GM19468 (cell line): ENCODE measurements around the gene DDX3X.

Experiments used
- ATAC-seq: cut with Tn5 transposase; IDR thresholded peaks from one replicate; pipeline ENCODE4 v1.9.1; 2021; ENCODE audit warnings: mild to moderate bottlenecking, moderate library complexity, moderate number of reproducible peaks; ENCODE audit not compliant: unreplicated experiment; ENCODE audit errors: extremely low read depth

Gene DDX3X

DNA sequence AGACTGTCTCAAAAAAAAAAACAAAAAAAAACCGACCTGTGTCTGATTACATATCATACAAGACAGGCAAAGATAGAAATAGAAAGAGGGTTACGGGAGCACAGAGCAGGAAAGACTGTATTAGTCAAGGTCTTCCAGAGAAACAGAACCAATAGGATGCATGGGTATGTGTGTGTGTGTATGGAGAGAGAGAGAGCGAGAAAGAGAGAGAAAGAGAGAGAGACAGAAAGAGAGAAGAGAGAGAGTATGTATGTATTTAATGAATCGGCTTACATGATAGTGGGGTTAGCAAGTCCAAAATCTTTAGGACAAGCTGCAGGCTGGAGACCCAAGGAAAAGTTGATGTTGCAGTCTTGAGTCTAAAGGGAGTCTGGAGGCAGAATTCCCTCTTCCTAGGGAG is 7.5 kb upstream of the DDX3X start:
- no peak for ATAC-seq

DNA sequence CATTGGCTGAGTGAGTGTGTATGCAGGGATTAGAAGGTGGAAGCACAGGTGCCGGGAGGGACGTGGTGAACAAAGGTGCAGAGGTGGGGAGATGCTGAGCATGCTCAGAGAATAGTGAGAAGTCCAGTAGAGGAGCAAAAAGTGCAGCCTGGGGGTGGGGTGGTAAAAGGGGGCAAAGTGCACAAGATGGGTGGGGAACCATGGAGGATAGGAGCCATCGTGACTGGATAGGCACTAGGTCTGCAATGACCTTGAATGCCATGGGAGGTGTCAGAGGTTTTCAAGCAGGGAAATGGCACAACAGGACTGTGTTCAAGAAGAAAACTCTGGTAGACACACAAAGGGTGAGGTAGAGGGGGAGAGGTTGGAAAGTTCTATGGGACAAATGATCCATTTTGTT is 6.6 kb upstream of the DDX3X start:
- ATAC-seq, result no peak

DNA sequence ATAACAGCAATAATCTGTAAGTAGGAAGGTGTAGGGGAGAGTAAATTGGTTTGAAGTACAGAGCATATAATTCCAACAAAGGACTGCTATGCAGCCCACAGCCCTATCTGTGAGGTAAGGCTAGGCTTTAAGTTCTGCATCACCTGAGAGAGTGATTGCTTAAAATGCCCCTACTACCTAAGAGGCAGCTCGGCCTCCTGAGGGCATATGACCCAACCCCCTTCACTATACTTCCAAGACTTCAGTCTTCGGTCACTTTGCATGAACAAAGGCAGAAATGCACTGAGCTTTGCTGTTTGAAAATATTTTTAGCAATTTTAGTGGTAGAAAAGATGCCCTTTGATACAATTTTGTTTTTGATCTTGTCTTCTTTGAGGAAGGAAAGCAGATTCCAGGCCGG is 4.9 kb upstream of the DDX3X start:
- ATAC-seq, result no peak

DNA sequence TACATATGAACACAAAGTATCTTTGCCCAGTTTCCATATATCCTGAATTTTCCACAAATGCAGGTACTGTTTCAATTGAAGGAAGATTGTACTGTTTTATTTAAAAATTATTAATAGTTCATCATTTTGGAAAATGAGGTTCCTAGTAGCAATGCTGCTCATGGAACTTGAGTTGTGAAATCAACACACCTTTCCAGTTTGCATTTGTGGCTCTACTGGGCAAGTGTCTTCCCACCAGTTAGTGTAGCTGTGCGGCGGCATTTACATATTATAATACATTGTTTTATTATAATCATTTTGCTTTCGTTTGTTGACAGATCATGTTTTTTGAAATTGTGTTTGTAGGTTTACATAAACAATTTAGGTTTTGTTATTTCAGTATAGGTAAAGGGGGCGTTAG is 2.0 kb upstream of the DDX3X start:
- no peak for ATAC-seq

DNA sequence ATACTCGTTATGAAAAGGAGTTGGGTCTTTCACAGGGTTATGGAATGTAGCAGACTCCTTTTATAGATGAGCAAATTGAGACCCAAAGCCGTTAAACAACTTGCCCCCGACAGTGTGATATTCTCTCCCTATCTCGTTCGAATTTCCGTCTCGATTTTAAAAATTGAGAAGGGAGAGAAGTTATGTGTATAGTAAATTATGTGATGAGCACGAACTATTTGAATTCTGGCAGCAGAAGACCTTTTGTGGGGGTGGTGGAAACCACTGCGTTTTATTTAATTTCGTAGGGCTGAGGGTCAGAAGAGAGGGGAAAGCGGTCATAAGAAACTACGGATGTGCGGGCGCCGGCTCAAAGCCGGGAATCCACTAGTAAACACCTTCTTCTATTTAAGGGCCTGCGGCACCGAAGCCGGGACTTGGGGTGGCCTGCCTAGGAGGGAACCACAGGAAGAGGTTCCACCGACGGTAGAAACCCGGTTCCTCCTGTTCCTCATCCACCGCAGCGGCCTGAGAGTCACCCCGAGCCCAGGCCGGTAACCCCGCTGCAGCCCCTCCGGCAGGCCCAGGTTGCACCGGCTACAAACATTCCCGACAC is 1.5 kb upstream of the DDX3X start:
- ATAC-seq, result no peak

DNA sequence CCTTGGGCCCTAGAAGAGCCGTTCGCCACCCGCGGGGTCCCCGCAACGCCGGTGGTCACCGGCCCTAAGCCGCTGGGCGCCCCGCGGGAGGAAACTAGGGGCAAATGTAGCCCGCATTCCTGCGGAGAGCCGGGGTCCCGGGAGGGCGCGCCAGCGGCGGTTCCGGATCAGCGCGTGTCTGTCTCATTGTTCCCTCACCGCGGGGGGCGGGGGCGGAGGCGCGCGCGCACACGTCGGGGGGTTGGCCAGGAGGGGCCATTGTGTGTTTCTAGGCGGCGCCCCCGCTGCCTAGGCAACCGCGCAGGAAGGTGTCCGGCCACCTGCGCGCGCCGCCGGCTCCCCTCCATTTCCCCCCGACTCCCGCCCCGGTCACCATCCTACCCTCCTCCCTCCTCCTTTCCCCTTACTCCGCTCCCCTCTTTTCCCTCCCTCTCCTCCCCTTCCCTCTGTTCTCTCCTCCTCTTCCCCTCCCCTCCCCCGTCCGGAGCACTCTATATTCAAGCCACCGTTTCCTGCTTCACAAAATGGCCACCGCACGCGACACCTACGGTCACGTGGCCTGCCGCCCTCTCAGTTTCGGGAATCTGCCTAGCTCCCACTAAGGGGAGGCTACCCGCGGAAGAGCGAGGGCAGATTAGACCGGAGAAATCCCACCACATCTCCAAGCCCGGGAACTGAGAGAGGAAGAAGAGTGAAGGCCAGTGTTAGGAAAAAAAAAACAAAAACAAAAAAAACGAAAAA is 789 bp upstream of the DDX3X start:
- ATAC-seq, result peak; percentile 20

DNA sequence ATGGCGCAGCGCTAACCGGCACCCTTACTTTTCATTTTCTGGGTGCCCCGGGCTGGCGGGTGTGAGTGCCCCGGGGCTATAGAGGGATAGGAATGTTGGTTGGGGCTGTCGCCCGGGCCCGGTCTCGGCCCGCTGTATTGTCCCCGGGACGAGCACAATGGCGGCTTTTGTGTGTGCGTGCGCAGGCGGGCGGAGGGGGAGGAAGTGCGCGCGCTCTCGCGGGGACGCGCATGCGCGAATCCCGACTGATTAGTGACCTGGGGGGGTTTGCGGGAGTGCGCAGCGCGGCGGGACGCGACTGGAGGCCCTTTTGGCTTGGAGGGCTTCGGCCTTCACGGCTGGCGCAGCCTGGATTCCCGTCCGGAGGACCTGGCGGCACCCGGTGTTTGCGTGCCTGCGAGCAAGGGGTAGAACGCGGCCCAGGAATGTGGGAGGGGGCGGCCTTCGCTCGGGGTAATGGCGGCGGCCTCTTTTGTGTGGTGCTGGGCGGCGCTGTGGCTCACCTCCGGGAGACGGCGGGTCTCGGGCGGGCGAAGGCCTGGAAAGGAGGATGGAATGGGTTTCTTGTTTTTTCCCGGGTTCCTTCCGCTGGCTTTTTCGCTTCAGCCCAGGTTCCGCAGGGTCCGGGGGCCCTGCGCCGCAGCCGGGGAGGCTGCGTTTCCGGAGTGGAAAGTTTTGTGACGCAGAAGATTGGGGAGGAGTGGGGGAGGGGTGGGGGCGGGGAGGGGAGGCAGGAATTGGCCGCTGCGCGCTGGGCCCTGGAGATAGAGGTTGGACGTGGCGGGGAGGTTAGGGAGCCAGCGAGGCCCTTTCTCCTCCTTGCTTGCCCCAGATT is 618 bp downstream of the DDX3X start:
- peak; percentile 2 for ATAC-seq

DNA sequence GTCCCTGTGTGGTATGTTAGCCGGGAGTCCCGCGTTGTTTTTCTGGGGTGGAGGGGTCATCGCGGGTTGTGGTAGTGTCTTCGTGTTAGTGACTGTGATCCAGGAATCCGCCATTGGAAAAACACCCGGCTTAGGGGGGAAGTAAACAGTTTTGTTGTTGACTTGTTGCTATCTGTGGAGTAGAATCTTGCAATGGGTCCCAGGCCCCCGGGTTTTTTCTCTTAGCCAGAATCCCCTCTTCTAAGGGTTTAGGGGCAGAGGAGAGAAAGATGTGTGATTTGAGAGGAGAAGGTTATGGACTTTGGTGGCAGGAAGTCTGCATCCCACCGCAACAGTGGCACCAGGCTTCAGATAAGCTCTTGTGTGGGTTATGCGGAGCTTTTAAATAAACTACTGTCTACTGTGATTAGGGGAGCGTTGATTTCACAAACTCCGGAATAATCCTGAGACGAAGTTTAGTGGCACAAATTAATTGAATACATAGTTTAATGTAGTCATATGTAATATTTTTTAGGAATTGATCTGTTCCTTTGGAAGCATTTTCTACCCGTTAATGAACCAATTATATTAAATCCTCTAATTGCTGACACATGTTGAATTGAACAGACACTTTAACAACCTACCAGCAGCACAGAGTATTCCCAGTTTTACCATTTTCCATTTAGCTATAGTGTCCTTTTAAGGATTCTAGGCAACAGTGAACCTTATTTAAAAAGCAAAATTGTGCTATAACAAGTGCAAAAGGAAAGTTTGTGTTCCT is 1.4 kb downstream of the DDX3X start:
- ATAC-seq, result no peak

DNA sequence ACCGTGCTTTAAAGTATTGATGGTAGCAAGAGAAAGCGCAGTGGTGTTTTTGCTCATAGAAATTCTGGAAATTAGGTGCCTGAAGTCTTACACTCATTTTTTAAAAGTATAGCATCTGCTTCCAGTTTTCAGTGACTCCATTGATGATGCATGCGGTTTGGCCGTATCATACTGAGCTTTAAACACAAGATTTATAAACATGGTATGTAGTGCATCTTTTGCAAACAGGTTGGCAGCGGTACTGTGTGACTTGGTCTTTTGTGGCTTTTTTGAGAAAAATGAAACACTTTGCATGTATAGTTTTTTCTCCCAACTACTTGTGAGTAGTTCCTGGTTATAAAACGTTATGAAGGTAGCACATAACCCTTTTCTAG is 2.0 kb downstream of the DDX3X start:
- ATAC-seq, result no peak

DNA sequence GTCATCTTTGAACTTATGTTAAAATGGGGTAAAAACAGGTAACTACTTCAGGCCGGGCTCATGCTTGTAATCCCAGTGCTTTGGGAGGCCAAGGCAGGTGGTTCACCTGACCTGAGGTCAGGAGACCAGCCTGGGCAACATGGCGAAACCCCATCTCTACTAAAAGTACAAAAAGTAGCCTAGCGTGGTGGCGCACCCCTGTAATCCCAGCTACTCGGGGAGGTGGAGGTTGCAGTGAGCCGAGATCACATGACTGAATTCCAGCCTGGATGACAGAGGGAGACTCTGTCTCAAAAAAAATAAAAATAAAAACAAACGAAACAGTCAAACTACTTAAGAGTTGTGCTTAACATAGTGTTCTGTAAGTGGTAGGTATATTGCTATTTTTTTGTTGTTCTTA is 2.5 kb downstream of the DDX3X start:
- no peak for ATAC-seq

DNA sequence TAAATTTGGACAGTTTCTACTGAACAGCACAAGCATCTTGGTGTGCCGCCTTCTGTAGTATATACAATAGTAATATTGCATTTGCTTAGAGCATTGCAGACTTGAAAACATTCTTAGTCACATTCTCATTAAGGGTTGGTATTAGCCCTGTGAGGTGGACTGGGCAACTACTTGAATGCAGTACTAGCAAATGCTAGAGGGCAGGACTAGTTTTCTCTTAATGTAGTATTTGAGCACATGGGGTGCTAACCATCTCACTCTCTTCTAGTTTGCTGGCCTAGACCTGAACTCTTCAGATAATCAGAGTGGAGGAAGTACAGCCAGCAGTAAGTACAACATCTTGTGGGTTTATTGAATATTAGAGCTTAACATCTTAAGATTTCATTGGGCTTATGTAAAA is 3.2 kb downstream of the DDX3X start:
- ATAC-seq, result no peak

DNA sequence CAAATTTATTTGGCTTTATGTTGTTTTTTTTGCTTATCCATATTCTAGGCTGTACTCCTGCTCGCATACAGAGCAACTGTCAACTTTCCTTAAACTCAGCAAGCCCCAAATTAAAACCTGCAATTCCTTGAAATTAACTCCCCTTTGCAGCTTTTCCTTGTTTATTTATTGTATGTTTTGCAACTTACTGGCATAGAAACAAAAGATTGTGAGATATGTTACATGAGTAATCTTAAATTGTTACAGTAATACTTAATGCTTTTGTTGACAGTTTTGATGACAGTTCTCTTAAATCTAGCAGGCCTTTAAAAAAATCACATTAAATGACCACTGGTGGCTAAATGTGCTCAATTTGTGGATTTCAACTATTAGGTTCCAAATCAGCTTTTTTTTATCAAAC is 4.5 kb downstream of the DDX3X start:
- no peak for ATAC-seq

DNA sequence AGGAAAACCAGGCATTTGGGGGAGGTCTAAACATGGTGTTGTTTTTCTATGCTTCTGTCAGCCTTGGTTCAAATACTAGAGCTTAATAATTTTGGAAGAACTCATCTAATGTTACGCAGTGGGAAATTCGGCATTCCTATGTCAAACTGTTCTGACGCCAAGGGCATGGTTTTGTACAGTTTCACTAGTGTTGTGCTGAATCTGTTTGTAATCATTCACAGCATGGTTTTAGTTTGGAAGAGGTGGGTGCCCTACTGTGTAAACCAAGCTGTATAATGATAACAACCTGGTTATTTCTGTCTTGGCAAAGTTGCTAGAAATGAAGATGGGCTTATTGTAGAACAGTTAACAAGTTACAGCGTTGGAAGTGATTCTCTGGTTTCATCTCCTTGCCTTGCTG is 5.2 kb downstream of the DDX3X start:
- ATAC-seq, result no peak

DNA sequence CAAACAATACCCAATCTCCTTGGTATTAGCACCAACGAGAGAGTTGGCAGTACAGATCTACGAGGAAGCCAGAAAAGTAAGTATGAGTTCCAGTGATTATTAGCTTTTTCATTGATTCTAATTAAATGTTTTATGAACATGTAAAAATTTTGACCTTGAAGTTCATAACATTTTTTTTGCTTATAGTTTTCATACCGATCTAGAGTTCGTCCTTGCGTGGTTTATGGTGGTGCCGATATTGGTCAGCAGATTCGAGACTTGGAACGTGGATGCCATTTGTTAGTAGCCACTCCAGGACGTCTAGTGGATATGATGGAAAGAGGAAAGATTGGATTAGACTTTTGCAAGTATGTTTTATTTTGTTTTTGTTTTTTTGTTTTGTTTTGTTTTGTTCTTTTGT is 10.1 kb downstream of the DDX3X start:
- no peak for ATAC-seq

DNA sequence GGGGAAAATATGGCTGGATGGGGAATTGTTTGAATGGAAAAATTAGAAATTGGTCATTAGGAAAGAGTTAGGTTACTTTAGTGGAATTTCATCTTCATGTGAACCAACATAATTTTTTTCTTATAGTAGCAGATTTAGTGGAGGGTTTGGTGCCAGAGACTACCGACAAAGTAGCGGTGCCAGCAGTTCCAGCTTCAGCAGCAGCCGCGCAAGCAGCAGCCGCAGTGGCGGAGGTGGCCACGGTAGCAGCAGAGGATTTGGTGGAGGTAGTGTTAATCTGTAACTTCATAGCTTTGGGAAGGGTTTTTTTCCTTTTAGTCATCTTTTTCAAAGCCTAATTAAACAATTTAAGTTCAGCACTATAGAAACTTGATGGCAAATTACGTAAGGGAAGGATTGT is 13.2 kb downstream of the DDX3X start:
- no peak for ATAC-seq

DNA sequence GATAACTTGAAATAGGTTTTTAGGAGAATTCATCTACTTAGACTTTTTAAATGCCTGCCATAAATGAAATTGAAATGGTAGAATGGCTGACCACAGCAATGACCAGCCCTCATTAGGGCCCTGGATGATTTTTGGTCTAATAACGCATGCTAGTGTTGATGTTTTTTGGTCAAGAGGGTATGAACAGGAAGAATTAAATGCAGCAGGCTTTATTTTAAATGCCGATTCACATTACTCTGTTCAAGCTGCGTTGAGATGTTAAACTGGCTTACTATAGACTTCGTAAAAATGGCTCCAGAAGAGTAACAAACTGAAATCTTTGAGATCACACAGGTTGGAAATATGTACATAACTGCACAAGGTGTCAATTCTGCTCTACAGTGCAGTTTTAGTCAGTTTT is 14.6 kb downstream of the DDX3X start:
- no peak for ATAC-seq

DNA sequence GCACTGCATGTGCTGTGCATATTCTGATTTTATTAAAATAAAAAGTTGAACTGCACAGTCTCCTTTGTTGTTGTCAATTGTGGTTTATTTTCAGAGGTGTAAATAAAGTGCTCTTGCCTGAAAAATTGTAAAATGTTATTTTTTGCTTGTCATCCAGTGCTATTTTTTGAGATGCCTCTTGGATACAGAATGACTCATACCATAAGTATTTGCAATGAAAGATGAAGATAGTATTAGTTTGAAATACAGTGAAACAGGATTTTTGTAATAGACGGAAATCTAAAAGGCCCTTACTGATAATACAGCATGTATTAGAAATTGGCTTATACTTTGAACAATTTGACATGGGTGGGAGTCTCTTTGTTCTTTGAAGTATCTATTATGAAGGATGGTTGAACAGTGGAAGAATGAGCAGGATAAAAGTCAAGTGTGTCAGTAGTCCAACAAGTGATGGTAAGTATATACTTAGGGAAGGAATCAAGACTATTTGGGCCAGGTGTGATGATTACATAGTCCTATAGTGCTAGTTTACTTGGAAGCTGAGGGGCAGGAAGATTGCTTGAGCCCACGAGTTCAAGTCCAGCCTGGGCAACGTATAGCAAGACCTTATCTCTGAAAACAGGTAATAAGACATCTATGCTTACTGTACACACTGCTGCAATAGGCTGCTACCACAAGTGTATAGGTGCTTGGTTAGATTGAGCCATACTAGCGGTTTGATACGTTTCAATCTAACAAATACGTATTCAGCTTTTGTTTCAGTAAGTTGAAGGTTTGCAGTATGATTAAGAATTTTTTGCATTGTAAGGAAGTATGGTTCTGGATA is 16.4 kb downstream of the DDX3X start:
- no peak for ATAC-seq

DNA sequence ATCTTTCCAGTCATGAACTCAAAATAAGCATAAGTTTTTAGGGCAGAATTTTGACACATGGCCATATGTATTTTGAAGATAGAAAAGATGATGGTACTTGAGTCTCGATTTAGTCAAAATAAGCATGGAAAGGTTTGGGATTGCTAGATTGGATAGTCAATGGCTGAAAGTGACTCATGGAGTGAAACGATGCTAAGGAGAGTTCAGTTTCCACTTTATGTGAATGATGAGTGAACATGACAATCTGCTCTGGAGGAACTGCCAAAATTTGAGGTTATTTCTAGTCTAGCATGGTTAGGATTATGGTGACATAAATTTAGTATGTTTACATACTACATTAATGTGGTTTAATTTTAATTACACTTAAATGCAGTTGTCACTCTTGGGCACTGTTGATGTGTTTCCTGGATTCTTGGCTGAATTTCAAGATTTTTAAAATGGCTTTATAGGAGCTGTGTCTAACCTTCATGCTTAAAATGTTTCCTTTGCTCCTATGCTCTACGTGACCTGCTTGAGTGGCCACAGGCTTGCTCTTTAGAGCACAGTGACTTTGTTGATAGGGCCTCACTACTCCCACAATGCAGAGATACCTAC is 17.1 kb downstream of the DDX3X start:
- ATAC-seq, result no peak

DNA sequence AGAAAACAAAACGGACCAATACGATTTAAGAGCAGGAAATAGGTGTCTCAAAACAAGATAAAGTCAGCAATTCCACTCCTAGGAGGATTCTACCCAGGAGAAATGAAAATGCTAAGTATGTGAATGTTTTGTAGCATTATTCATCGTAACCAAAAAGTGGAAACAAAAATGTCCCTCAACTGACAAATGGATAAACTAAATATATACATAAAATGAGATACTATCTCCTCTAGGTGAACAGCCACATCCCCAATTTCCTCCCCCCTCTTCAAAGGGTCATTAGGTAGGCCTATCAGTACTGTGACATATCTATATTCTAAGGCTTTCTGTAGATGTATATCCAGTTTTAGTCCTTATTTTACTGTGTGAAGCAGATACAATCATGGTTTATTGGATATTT is 18.0 kb downstream of the DDX3X start:
- ATAC-seq, result no peak
